GM18870 (cell line): ENCODE measurements around the gene CLASP1.
"Not testable (repeated sequence)": the region's sequence is repeated elsewhere in the genome, so short reads cannot be mapped to it uniquely, and the experiment has no call there.

Experiments
- ATAC-seq: cut with Tn5 transposase; IDR thresholded peaks from one replicate; pipeline ENCODE4 v1.9.1; 2021; ENCODE audit warnings: moderate library complexity; ENCODE audit not compliant: unreplicated experiment

Gene CLASP1

GRCh38 chr2:121649149-121649595 lies at the start of gene CLASP1:
TSS of gene CLASP1 (minus strand) at chr2:121649462. CDS start at chr2:121605895, 43,567 bp downstream.
- no peak for ATAC-seq

DNA sequence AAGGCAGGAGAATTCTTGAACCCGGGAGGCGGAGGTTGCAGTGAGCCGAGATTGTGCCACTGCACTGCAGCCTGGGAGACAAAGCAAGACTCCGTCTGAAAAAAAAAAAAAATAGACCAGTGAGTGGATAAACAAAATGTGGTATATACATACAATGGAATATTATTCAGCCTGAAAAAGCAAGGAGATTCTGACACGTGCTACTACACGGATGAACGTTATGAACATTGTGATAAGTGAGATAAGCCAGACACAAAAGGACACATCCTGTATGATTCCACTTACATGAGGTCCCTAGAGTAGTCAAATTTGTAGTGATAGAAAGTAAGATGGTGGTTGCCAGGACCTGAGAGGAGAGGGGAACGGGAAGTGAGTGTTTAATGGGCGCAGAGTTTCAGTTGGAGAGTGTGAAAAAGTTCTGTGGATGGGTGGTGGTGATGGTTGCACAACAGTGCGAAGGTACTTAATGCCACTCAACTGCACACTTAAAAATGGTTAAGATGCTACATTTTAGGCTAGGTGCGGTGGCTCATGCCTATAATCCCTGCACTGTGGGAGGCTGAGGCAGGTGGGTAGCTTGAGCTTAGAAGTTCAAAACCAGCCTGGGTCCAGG lies 49.2 kb upstream of the CLASP1 start:
- ATAC-seq = no peak

DNA sequence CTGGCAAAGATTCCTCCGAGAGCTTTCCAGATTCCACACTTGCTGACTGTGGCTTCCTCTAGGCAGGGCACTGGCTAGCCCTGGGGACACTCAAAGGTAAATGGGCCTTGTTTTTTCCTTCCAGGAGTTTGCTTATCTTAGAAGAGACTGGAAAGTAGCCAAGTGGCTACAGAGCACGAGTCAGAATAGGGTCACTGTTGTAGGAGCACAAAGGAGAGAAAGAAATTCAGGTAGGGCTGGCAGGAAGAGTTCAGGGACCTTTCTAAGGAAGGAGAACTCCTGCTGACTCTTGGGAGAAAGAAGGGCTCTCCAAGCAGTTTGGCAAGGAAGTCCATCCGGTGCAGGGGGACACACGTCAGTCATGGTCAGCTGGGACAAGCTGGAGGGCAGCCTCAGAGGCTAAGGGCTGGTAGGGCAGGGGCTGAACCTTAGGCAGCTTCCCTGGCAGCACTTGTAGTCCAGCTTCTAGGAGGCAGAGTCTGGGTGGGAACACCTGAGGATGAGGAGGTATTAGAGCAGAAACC lies 47.9 kb upstream of the CLASP1 start:
- ATAC-seq = no peak

DNA sequence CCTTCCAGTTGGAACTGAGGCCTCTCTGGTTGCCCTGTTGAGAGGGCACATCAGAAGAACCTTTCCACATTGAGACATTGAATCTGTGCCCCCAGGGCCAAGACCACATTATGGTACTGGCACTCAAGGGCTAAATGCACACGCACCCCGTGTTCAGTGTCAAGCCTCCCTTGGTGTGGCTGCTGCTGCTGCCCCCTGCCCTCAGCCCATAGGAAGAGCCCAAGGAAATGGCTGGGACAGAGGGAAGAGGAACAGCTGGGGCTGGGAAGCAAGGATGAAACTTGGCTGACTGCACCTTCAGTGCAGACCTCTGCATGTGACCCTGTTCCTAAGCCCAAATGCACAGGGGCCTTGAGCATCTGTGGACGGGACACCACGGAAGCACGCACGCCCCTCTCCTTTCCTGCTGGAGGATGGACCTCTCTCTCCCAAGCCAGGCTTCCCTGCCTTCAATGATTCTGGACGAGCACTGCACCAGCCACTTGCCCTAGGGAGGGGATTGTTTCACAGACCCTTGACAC lies 47.2 kb upstream of the CLASP1 start:
- ATAC-seq = no peak

DNA sequence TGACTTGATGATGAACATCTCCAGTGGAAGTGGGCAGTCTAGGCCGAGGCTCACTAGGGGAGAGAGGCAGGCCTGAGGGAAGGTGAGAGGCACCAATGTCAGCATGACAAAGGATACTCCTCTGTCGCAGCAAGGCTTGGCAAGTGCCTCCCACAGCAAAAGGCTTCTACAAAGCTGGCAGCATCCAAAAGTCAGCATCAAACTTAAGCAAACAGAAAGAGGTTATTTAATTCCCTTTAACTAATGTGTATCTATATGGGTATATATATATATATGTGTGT lies 45.8 kb upstream of the CLASP1 start:
- no peak for ATAC-seq

- ATAC-seq = no peak
Observed at GRCh38 chr2:121694398-121695170, 45.3 kb upstream of the CLASP1 start.

DNA sequence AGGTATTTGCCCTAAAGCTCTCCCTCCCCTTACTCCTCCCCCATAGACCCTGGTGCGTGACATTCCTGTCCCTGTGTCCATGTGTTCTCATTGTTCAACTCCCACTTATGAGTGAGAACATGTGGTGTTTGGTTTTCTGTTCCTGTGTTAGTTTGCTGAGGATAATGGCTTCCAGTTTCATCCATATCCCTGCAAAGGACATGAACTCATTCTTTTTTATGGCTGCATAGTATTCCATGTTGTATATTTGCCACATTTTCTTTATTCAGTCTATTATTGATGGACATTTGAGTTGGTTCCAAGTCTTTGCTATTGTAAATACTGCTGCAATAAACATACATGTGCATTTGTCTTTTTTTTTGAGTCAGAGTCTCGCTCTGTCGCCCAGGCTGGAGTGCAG lies 41.3 kb upstream of the CLASP1 start:
- ATAC-seq = not testable (repeated sequence)

DNA sequence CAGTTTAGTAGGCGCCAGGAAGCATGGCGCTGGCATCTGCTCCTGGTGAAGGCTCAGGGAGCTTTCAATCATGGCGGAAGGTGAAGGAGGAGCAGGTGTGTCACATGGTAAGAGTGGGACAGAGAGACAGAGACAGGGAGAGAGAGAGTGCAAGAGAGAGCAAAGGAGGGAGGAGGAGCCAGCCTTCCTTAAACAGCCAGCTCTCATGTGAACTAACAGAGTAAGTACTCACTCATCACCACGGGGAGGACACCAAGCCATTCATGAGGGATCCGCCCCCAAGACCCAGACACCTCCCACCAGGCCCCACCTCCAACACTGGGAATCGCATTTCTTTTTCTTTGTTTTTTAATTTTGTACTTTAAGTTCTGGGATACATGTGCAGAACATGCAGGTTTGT lies 40.8 kb upstream of the CLASP1 start:
- no peak for ATAC-seq

DNA sequence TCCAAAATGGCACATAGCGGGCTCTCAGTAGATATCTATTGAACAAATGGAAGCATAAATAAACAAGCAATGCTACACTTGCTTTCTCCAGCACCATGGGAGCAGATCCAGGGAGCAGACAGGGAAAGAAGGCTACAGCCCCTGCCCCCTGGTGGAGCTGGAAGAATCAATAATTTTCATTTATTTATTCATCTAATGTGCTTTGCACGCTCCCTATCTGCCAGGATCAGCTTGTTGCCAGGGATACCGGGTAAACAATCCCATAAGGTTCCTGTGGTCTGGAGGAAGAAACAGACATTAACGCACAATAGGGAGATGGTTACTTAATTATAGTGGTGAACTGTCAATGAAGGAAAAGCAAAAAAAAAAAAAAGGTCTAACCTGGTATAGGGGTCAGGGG lies 40.1 kb upstream of the CLASP1 start:
- ATAC-seq = no peak

GRCh38 chr2:121688820-121689219 lies 39.6 kb upstream of the CLASP1 start:
- no peak for ATAC-seq

DNA sequence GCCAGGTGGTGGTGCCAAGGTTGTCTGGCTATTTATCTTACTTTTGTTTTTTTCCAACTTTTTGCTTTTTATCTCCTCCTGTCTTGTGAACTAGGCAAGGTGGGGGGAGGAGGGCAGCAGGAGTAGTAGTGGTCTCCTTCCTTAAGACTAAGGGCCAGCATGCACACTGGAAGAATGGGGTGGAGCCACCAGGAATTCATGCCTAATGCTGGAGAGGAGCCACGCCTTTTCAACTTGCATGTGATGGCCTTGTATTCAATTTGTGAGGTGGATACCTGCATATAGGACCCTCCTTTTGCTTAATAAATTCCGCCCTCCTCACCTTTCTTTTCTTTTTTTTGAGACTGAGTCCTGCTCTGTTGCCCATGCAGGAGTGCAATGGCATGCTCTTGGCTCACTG lies 37.6 kb upstream of the CLASP1 start:
- no peak for ATAC-seq

DNA sequence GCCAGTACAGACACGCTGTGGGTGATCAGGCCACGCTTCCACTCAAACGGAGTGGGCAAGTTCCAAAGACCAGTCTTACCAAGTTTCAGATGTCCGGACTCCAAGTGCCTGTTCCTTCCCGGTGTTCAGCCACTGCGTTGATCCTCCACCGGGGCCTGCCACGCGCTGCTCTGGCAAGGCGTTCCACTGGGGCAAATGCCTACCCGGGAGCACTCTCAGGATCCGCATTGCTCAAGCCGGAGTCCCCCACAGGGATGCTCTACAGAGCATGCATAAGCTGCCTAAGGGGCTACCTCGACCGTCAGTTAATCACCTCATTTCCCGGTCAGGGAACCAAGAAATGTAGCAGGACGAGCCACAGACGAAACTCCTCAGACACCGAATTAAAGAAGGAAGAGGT lies 37.0 kb upstream of the CLASP1 start:
- ATAC-seq = no peak

GRCh38 chr2:121682396-121683298 lies 33.4 kb upstream of the CLASP1 start:
- no peak for ATAC-seq

GRCh38 chr2:121677855-121678254 lies 28.6 kb upstream of the CLASP1 start:
- ATAC-seq = no peak

GRCh38 chr2:121671621-121672020 lies 22.4 kb upstream of the CLASP1 start:
- not testable (repeated sequence) for ATAC-seq

DNA sequence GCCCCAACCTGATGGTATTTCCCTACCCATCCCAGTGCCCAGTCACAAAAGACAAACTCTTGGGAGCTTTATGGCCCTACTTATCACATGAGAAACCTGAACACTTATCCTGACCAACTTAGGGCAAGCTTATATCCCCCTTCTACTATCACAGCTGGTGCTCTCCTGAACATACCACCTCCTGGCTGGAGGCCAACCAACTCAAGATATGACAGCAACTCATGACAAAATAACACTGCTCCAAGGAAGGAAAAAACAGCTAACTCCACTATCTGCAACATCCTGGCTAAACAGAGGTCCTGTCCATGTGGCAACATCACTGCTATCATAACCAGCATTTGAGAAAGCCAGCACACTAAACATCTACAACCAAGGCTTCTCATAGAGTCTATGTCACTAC lies 20.9 kb upstream of the CLASP1 start:
- ATAC-seq = no peak

DNA sequence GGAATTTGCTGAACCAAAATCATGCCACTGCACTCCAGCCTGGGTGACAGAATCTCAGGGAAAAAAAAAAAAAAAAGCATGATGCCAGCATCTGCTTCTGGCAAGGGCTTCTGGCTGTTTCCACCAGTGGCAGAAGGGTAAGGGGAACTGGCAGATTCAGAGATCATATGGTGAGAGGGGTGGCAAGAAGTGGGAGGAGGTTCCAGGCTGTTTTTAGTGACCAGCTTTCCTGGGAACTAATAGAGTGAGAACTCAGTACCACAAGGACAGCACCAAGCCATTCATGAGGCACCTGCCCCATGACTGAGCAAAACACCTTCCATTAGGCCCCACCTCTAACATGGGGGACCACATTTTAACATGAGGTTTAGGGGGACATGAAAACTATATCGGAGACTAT lies 18.4 kb upstream of the CLASP1 start:
- no peak for ATAC-seq

- ATAC-seq = no peak
Observed at GRCh38 chr2:121666042-121666441, 16.8 kb upstream of the CLASP1 start.

- no peak for ATAC-seq
Observed at GRCh38 chr2:121665504-121665903, 16.2 kb upstream of the CLASP1 start.

DNA sequence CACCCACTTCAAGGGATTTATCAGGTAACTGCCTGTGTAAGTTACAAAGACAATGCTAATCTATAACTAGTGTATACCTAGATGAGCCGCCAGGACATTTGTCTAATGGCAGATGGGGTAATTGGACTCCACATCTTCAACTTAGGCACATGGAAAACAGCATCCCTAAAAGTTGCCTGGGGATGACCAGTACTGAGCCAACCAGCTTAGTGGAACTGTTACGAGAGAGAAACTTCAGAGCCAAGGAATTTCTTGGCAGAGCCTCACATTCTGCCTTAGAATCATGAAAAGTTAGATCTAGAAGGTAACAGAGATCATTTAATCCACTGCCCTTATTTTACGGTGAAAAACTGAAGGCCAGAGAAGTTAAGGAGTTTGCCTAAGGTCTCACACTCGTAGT lies 15.5 kb upstream of the CLASP1 start:
- no peak for ATAC-seq

- ATAC-seq = no peak
Observed at GRCh38 chr2:121664086-121664485, 14.8 kb upstream of the CLASP1 start.
